GM13977 (cell line): ENCODE measurements around the gene ASRGL1.
"Not testable (repeated sequence)": the region's sequence is repeated elsewhere in the genome, so short reads cannot be mapped to it uniquely, and the experiment has no call there.

Source experiments
- DNase-seq: peaks from one replicate; pipeline ENCODE4 v3.0.0; 2012; ENCODE audit warnings: low spot score
- CTCF ChIP-seq: IDR thresholded peaks from 2 replicates; pipeline ENCODE4 v1.5.1; 2012; ENCODE audit warnings: mild to moderate bottlenecking, control low read depth; ENCODE audit not compliant: insufficient read depth; ENCODE audit errors: extremely low read depth, missing control alignments
- in situ Hi-C: fragments of 300-500 bp; cut with MboI; formaldehyde crosslinking; loops from one replicate; pipeline ENCODE4 v1.12.0; 2022; ENCODE audit warnings: low sequenced_read_pairs, low pct_unique_long_range_greater_than_20kb, mixed read lengths, inconsistent platforms; ENCODE audit not compliant: unreplicated experiment

Gene ASRGL1

GRCh38 chr11:62352355-62353336 is 15.4 kb downstream of the ASRGL1 start:
- in situ Hi-C loops: no loop called here
- TF ChIP-seq CTCF: no peak

GRCh38 chr11:62353841-62354240 is 16.6 kb downstream of the ASRGL1 start:
- DNase-seq: no peak
- no peak for TF ChIP-seq CTCF
- in situ Hi-C loops: no loop called here

More at GRCh38 chr11:62352355-62353336, 15.4 kb downstream of the ASRGL1 start:
- peak; percentile 67 for DNase-seq

GRCh38 chr11:62358273-62358672 is 21.0 kb downstream of the ASRGL1 start:
- in situ Hi-C loops: no loop called here
- no peak for TF ChIP-seq CTCF
- DNase-seq: no peak

- TF ChIP-seq CTCF: no peak
- DNase-seq: no peak
- in situ Hi-C loops: no loop called here
These were observed 22.2 kb downstream of the ASRGL1 start for GRCh38 chr11:62359475-62359874.

- no peak for DNase-seq
- in situ Hi-C loops: no loop called here
- TF ChIP-seq CTCF: no peak
These were observed 23.4 kb downstream of the ASRGL1 start for GRCh38 chr11:62360685-62361084.

- in situ Hi-C loops, DNase-seq: not testable (repeated sequence)
These were observed 31.7 kb downstream of the ASRGL1 start for GRCh38 chr11:62368861-62369477.
